ENCODE measurements around the gene GPX4. TPM values are rescaled to one million over a fixed set of nuclear protein-coding genes. Genes with fewer than 3 reads are reported as not detected.

Gene GPX4
- total RNA-seq, 1 donor from 2014 or later: 210 TPM

- peaks cover 1% of the 10 kb centered on the region for H3K4me1 Mint-ChIP-seq (ENCODE audit: low read depth, unreplicated experiment)
- H3K4me3 Mint-ChIP-seq (ENCODE audit: unreplicated experiment): no peak overlapping the region
- H3K27ac Mint-ChIP-seq (ENCODE audit: unreplicated experiment): no peak overlapping the region
- H3K36me3 Mint-ChIP-seq (ENCODE audit: unreplicated experiment): no peaks in the 10 kb centered on the region
- DNase-seq: no peak
- H3K9me3 Mint-ChIP-seq (ENCODE audit: unreplicated experiment): peaks cover 5% of the 10 kb centered on the region
- no peak for TF ChIP-seq CTCF (IDR thresholded peaks at IDR 0.05; ENCODE audit: partially characterized antibody, unreplicated experiment)
- peaks cover 5% of the 10 kb centered on the region for H3K27me3 Mint-ChIP-seq (ENCODE audit: unreplicated experiment)
Observed at GRCh38 chr19:1066251-1066747, 37.5 kb upstream of the GPX4 start.

GRCh38 chr19:1066748-1067340, 37.0 kb upstream of the GPX4 start, which contains the start of gene ARHGAP45:
TSS of gene ARHGAP45 (plus strand) at chr19:1067167. CDS start at chr19:1067406, 239 bp downstream.
- Mint-ChIP-seq H3K4me1 (ENCODE audit: low read depth, unreplicated experiment) (peaks cover 2% of the 10 kb centered on the region), H3K4me3 (ENCODE audit: unreplicated experiment) (no peak within 1 kb of the TSS), H3K9me3 (ENCODE audit: unreplicated experiment) (peaks cover 5% of the 10 kb centered on the region), H3K27me3 (ENCODE audit: unreplicated experiment) (peaks cover 7% of the 10 kb centered on the region), H3K36me3 (ENCODE audit: unreplicated experiment) (peaks cover 3% of the 10 kb centered on the region), H3K27ac (ENCODE audit: unreplicated experiment) (no peak within 1 kb of the TSS)
- DNase-seq: no peak
- TF ChIP-seq CTCF (IDR thresholded peaks at IDR 0.05; ENCODE audit: partially characterized antibody, unreplicated experiment): no peak

- Mint-ChIP-seq H3K4me3 (ENCODE audit: unreplicated experiment) (no peak overlapping the region), H3K27ac (ENCODE audit: unreplicated experiment) (no peak overlapping the region), H3K9me3 (ENCODE audit: unreplicated experiment) (peaks cover 5% of the 10 kb centered on the region), H3K4me1 (ENCODE audit: low read depth, unreplicated experiment) (peaks cover 3% of the 10 kb centered on the region), H3K27me3 (ENCODE audit: unreplicated experiment) (peaks cover 9% of the 10 kb centered on the region), H3K36me3 (ENCODE audit: unreplicated experiment) (peaks cover 4% of the 10 kb centered on the region)
- no peak for DNase-seq
- no peak for TF ChIP-seq CTCF (IDR thresholded peaks at IDR 0.05; ENCODE audit: partially characterized antibody, unreplicated experiment)
Observed at GRCh38 chr19:1067341-1067957, 36.3 kb upstream of the GPX4 start.

GRCh38 chr19:1068009-1069001, 35.5 kb upstream of the GPX4 start:
- Mint-ChIP-seq H3K36me3 (ENCODE audit: unreplicated experiment) (peaks cover 4% of the 10 kb centered on the region), H3K4me3 (ENCODE audit: unreplicated experiment) (peak overlapping the region; percentile 70), H3K27me3 (ENCODE audit: unreplicated experiment) (peaks cover 9% of the 10 kb centered on the region), H3K4me1 (ENCODE audit: low read depth, unreplicated experiment) (peaks cover 3% of the 10 kb centered on the region), H3K27ac (ENCODE audit: unreplicated experiment) (no peak overlapping the region), H3K9me3 (ENCODE audit: unreplicated experiment) (peaks cover 5% of the 10 kb centered on the region)
- no peak for DNase-seq
- TF ChIP-seq CTCF (IDR thresholded peaks at IDR 0.05; ENCODE audit: partially characterized antibody, unreplicated experiment): no peak

Measured in glutamatergic neuron (in vitro differentiated cells).